Activated CD8-positive, alpha-beta memory T cell treated with anti-CD3 and anti-CD28 coated beads for 36 hours (primary cell): ENCODE data around the gene AMIGO1. TPM values are rescaled to one million over a fixed set of nuclear protein-coding genes. Genes with fewer than 3 reads are reported as not detected.
"Not testable (repeated sequence)": the region's sequence is repeated elsewhere in the genome, so short reads cannot be mapped to it uniquely, and the experiment has no call there.

Source experiments
- CTCF ChIA-PET: fragments of 350-600 bp; sonication (Branson Sonifier 250); formaldehyde crosslinking; loops from one replicate; lab custom pipeline; 2021; ENCODE audit warnings: antibody characterized with exemption; lab: Charles Lee
- POLR2A ChIA-PET: fragments of 350-600 bp; sonication (Branson Sonifier 250); formaldehyde crosslinking; loops from one replicate; lab custom pipeline; 2021; ENCODE audit warnings: antibody characterized with exemption; lab: Charles Lee
- total RNA-seq, 2 experiments: library from RNA; stranded (reverse); gene quantifications; one replicate each; pipeline ENCODE4 v1.2.3, GENCODE V29; 2021

Gene AMIGO1
- total RNA-seq, 2 experiments from 2014 or later: 2.6 to 3.2 TPM

DNA sequence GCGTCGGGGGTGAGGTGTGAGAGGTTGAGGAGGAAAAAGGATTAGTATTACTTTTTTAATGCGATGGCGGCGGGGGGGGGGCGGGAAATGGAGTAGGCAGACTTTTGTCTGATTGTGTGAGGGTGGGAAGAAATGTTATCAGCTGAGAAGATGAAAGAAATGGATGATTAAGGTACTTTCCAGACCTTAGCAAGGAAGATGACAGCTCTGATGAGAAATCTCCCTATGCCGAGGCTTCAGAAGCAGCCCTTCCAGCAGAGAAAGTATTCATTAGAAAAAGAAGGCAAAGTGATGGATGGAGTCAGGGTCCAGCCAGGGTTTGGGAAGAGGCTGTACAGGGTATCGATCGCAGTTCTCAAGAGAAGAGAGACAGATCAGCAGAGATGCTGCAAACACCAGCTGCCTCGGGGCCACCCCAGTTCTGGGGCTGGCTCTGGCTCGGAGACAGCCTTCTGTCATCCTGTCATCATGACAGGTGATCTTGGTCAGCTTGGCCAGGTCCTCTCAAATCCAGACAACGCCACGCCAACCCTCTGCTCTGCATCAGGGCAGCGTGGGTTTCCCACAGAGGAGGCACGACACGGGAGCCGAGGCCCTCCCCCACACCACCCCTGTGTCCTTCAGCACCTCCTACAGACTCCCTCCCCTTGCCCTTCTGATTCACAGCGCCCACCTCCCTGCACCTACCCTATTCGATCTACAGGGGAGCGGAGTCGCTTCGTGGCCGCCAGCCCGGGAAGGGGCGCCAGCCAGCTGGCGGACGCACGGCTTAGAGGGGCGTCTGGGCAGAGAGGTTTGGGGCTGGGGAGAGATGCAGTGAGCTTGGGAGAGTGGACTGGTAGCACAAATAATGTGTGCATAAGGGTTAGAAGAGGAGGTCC lies 26.5 kb downstream of the AMIGO1 start:
- CTCF ChIA-PET: interaction anchor here (0.6 to 38.8 kb wide), 9 partner anchors 11 to 269 kb away, joined by 3 to 743 read pairs (median 3); partner anchors contain the start of genes CYB561D1 and SARS1

DNA sequence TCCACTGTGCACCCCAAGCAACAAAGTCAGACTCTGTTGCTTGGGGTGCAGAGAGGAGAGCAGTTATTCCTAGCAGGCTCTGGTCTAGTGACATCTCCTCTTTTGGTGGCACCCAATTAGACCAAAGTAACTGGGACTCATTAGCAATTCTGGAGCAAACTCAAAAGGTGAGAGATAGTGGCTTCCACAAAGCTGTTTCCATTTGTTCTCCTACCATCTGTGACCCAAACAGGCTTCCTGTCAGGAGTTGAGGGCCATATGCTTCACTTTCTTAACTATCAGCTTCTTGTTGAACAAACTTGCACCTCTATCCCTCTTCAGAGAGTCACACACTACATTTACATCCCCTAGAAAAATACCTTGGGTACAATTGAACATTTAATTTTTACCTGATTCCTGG lies 27.3 kb downstream of the AMIGO1 start:
- POLR2A ChIA-PET: no interaction called here
- CTCF ChIA-PET: interaction anchor here (0.7 to 38.8 kb wide), 4 partner anchors 11 to 64 kb away, joined by 3 to 743 read pairs (median 8); partner anchors contain the start of gene CYB561D1

More for the DNA sequence above, 26.5 kb downstream of the AMIGO1 start:
- POLR2A ChIA-PET: interaction anchor here (0.7 to 1.7 kb wide), 8 partner anchors 10 to 383 kb away, joined by 3 to 11 read pairs (median 4); partner anchors contain the start of genes AMPD2 and GNAT2

- ChIA-PET CTCF (no interaction called here), POLR2A (no interaction called here)
Measured at GRCh38 chr1:109481646-109482045, 27.9 kb downstream of the AMIGO1 start.

DNA sequence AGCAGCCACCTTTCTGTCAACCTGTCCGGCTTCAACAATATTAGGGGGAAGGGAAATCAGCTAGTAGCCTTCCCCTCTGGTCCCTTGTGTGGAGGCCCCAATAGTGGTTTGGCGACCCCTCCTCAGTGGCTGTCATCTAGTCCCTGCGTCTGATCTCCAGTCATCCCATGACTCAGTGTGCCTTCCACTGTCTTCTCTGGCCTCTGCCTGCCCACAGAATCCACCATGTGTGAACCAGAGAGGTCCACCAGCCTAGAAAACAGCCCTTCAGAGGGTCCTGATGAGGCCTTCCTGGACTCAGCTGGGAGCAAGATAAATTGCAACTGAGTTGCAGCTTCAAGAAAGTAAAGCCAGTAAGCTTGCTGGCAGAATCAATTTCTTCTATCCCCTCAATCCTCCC lies 29.6 kb downstream of the AMIGO1 start:
- POLR2A ChIA-PET: no interaction called here

GRCh38 chr1:109479311-109479710 lies 30.2 kb downstream of the AMIGO1 start:
- POLR2A ChIA-PET: interaction anchor here (0.7 to 0.8 kb wide), 2 partner anchors 10 to 54 kb away, joined by 3 read pairs; no protein-coding TSS in a partner anchor
- CTCF ChIA-PET: interaction anchor here (0.6 to 2.6 kb wide), 2 partner anchors 52 to 53 kb away, joined by 4 to 13 read pairs; no protein-coding TSS in a partner anchor

More for the DNA sequence above, 29.6 kb downstream of the AMIGO1 start:
- CTCF ChIA-PET: interaction anchor here (2.6 kb wide), 1 partner anchor 52 kb away, joined by 13 read pairs; no protein-coding TSS in a partner anchor

GRCh38 chr1:109478806-109479205 lies 30.7 kb downstream of the AMIGO1 start:
- POLR2A ChIA-PET: interaction anchor here (0.7 to 0.8 kb wide), 2 partner anchors 10 to 53 kb away, joined by 3 read pairs; no protein-coding TSS in a partner anchor
- CTCF ChIA-PET: interaction anchor here (0.6 to 2.6 kb wide), 3 partner anchors 11 to 54 kb away, joined by 3 to 13 read pairs (median 4); no protein-coding TSS in a partner anchor

DNA sequence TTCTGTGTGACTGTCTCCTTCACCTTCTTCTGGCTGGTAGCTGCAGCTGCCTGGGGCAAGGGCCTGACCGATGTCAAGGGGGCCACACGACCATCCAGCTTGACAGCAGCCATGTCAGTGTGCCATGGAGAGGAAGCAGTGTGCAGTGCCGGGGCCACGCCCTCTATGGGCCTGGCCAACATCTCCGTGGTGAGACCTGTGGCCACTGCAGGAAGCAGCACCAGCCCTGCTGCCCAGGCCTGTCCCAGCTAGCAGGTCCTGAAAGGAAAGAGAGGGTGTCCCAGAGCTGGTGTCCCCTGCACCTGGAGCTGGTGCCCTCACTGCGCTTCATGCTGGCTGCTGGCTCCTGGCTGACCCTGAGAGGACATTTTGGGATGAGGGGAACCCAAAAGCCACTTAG lies 31.7 kb downstream of the AMIGO1 start:
- POLR2A ChIA-PET: no interaction called here
- CTCF ChIA-PET: interaction anchor here (2.6 kb wide), 1 partner anchor 55 kb away, joined by 13 read pairs; no protein-coding TSS in a partner anchor

- CTCF ChIA-PET: no interaction called here
- POLR2A ChIA-PET: no interaction called here
Measured at GRCh38 chr1:109476825-109477224, 32.7 kb downstream of the AMIGO1 start.

DNA sequence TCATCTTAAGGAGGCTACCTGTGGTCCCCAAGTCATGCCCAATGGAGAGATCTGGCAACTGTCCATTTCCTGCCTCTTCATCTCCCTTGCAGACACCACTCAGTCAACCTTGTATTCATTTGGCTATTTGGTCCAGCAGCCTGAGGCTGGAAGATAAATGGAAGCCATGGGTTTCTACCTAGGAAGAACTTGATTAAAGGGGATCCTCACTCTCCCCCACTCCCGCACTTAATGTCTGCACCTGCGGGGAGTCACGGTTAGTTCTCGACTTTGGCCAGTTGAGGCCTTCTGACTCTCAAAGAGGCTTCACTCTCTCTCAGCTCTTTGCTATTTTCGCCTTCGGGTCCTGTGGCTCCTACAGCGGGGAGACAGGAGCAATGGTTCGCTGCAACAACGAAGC lies 34.3 kb downstream of the AMIGO1 start:
- ChIA-PET POLR2A (no interaction called here), CTCF (no interaction called here)

DNA sequence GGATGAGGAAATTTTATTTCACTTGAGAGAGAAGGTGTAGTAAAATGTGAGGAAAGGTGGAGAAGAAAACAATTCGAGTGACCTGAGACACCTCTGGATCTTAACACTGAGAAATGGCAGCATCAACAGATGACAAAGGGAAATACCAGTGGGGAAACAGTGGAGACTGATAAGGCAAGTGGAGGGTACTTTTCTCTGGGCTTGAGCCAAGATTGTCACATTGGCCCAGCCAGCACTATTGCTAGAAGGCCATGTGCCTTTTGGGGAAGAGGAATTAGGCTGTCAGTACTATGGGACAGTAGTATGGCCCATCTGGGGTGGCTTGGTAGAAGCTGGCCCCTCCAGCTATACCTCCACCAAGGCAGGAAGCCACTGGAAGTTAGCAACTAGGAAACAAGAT lies 34.8 kb downstream of the AMIGO1 start:
- CTCF ChIA-PET: no interaction called here
- POLR2A ChIA-PET: no interaction called here

DNA sequence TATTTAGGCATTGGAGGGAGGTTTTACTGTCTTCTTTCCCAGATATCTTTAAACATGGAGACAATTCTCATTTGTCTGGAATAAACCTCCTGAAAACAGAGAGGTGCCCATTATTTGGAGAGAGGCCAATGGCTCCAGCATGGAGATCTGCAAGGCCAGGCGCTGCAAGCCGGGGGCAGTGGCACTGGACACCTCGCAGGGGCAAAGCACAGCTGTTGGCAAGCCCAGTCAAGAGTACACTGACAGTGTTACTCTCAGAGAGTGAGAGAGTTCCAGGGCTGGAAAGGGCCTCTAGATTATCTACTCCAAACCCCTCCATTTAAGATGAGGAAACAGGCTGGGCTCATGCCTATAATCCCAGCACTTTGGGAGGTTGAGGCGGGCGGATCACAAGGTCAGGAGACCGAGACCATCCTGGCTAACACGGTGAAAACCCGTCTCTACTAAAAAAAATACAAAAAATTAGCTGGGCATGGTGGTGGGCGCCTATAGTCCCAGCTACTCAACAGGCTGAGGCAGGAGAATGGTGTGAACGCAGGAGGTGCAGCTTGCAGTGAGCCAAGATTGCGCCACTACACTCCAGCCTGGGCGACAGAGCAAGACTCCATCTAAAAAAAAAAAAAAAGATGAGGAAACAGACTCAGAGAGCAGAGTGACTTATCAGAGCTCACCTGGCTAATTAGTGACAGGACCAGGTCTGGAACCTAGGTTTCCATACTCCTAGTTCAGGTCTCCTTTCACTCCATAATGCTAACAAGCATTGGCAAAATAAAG lies 36.1 kb downstream of the AMIGO1 start:
- POLR2A ChIA-PET: not testable (repeated sequence)
- CTCF ChIA-PET: interaction anchor here (0.7 to 0.8 kb wide), 3 partner anchors 31 to 228 kb away, joined by 3 read pairs; no protein-coding TSS in a partner anchor

DNA sequence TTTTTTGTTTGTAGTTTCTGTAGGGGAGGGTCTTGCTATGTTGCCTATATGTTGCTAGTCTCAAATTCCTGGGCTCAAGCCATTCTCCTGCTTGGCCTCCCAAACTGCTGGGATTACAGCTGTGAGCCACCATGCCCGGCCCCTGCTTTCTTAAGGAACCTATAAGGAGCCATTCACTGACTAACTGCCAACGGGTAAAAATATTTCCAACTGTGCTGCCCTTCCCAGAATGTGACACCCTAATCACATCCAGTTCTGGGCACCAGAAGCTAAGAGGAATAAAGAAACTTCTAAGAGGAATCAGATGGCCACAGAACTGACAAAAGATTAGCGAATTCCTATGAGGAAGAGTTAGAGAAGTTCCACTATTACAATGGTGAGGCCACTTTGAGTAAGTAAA lies 36.7 kb downstream of the AMIGO1 start:
- POLR2A ChIA-PET: no interaction called here
- CTCF ChIA-PET: no interaction called here

- ChIA-PET POLR2A (no interaction called here), CTCF (interaction anchor here (0.6 to 0.7 kb wide), 2 partner anchors 12 to 38 kb away, joined by 3 read pairs; no protein-coding TSS in a partner anchor)
Measured at GRCh38 chr1:109470245-109470644, 39.3 kb downstream of the AMIGO1 start.

- POLR2A ChIA-PET: interaction anchor here (0.7 kb wide), 1 partner anchor 10 kb away, joined by 3 read pairs; no protein-coding TSS in a partner anchor
- CTCF ChIA-PET: interaction anchor here (0.7 to 1.0 kb wide), 2 partner anchors 64 to 70 kb away, joined by 3 to 6 read pairs; no protein-coding TSS in a partner anchor
Measured at GRCh38 chr1:109468903-109469302, 40.6 kb downstream of the AMIGO1 start.

DNA sequence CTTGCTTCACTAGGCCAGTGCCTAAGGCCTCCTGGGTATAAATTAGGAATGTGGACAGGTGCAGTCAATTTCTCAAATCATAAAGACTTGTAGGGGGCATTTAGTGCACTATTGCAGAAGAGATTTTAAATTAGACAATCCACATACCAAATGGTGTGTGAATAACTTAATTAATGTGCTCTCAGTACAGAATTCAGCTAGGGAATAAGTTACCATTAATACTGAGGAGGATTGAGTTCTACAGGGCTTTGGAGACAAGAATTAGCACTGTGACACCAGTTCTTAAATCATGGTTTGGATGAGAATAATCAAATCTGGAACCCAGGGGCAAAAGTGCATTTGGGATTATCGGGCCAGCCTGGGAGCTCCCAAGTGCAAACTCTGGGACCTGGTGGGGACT lies 41.5 kb downstream of the AMIGO1 start:
- ChIA-PET CTCF (interaction anchor here (0.9 kb wide), 1 partner anchor 11 kb away, joined by 3 read pairs; no protein-coding TSS in a partner anchor), POLR2A (no interaction called here)

GRCh38 chr1:109467301-109467777 lies 42.2 kb downstream of the AMIGO1 start:
- ChIA-PET POLR2A (no interaction called here), CTCF (no interaction called here)

DNA sequence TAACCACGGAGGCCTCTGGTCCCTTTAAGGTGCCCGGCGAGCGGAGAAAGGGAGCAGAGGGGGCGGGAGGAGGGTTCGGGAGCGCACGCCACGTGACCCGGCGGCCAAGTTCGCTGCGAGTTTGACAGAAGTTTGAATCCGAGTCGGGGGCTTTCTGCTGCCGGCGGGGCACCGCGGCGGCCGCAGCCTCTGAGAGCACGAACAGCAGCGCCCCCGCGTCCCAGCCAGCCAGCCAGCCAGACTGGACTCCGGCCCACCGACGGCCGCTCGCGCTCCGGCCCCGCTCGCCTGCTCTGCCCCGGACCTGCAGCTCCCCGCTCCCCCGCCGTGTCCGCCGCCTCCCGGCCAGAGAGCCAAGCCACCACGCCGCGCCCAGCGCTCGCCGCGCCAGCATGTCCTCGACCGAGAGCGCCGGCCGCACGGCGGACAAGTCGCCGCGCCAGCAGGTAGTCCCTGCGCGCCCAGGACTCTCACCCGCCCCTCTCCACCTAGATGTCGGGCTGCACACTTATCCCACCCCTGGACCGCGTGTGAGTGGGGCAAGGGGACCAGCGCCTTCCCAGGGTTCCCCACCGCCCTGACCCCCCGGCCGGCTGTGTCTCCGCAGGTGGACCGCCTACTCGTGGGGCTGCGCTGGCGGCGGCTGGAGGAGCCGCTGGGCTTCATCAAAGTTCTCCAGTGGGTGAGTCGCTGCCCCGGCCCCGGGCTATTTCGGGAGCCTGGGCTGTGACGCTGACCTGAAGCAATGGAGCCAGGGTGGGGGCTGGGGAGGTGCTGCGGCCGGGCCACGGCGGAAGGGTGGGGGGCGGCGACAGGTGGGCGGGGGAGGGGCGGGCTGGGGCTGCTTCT lies 42.9 kb downstream of the AMIGO1 start, which contains the start of gene SYPL2:
SYPL2 (plus strand) TSS at position 95 of the 849 bp plus-strand sequence; CDS start at position 393, 298 bp downstream.
- ChIA-PET POLR2A (no interaction called here), CTCF (interaction anchor here (0.9 kb wide), 1 partner anchor 562 kb away, joined by 3 read pairs; no protein-coding TSS in a partner anchor)

DNA sequence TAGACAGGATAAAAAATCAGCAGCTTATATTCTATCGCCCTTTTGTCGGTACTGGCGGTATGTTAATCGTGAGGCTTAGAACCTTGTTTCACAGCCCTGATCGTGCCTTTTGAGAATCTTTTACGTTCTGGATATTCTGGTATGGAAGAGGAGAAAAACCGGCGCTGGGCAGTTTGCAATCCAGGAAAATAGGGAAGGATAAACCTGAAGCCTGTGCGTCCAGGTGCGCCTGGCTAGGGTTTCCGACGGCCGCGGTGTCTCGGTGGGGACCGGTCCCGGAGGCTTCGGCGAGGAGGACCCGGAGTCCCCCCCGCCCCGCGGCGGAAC lies 43.4 kb downstream of the AMIGO1 start:
- ChIA-PET CTCF (interaction anchor here (0.9 kb wide), 1 partner anchor 563 kb away, joined by 3 read pairs; no protein-coding TSS in a partner anchor), POLR2A (no interaction called here)
